Mononuclear cell (primary cell): ENCODE results near the gene EFNA5. TPM values are rescaled to one million over a fixed set of nuclear protein-coding genes. Genes with fewer than 3 reads are reported as not detected.

ENCODE experiments used
- H3K27me3 ChIP-seq: 2 replicates; pipeline ENCODE4 v1.6.0; 2011; ENCODE audit warnings: low read length, control low read depth; ENCODE audit not compliant: insufficient read depth
- H3K4me1 ChIP-seq: 2 replicates; pipeline ENCODE4 v1.5.1; 2011; ENCODE audit warnings: mild to moderate bottlenecking, low read length, control low read depth; ENCODE audit not compliant: insufficient read depth
- H3K4me3 ChIP-seq: 2 replicates; pipeline ENCODE4 v1.5.1; 2011; ENCODE audit warnings: mild to moderate bottlenecking, low read length, moderate library complexity
- H3K9me3 ChIP-seq: 2 replicates; pipeline ENCODE4 v1.5.1; 2011; ENCODE audit warnings: low read depth, mild to moderate bottlenecking, control low read depth, low read length
- total RNA-seq: library from RNA; depleted of rRNA; stranded (reverse); fragments of >200 nt; gene quantifications from one replicate; pipeline ENCODE4 v1.2.3, GENCODE V29; 2012

Gene EFNA5
- total RNA-seq, 1 donor, result 0.84 TPM

DNA sequence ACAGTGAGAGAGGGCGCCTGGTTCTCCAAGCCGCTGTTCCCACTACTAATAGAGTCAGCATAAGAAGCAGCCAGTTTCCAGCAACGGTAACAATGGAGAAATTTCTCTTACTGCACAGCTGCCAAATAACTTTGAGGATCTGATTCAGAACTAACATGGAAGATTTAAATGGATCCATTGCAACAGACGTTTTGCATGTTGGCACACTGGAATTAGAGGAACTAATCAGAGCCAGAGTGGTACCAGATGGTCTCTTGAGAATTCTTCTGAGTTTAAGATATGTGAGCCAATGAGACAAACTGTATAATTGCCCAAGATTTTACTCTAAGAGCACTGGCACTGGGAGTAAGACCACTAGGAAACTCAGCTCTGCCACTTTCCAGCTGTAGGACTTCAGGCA lies 186.5 kb downstream of the EFNA5 start:
- H3K9me3 ChIP-seq, result no peaks in the 10 kb centered on the region
- no peaks in the 10 kb centered on the region for H3K27me3 ChIP-seq
- no peak overlapping the region for H3K4me3 ChIP-seq
- H3K4me1 ChIP-seq, result peaks cover 9% of the 10 kb centered on the region

DNA sequence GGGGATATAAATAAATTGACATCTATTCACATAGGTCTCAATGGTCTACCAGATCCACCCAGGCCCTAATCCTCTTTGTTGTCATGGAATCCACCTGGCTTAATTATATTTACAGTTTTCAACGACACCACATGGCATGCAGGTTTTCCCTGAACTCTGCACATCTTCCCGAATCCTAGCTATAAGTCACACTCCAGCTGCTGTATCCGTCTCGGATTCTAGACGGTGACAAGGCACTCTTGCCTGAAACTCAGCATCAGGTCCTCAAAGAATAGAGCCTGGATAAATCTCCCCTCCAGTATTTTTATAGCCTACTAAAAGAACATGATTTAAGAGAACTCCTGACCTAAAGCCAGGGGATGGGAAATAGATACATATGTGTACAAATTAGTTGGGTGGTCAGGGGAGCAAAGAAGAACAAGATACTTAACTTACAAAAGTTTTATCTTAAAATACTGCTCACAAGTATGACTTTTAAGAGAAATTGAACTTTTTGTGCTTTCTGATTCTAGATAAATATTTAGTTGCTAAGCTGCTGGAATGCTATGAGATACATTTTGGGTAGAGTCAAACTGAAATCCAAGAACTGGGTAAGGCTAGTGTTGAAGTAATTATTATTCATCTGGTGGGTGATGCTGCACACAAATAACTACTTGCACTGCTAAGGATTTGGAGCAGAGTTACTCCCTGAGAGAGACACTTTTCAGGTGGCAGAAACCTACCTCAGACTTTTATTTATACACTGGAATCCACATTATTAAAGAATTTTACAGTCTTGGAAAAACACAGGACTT lies 187.3 kb downstream of the EFNA5 start:
- H3K27me3 ChIP-seq, result no peaks in the 10 kb centered on the region
- H3K4me3 ChIP-seq, result no peak overlapping the region
- no peaks in the 10 kb centered on the region for H3K9me3 ChIP-seq
- peaks cover 9% of the 10 kb centered on the region for H3K4me1 ChIP-seq

GRCh38 chr5:107478068-107478641 lies 192.6 kb downstream of the EFNA5 start:
- Histone ChIP-seq H3K27me3 (no peaks in the 10 kb centered on the region), H3K4me3 (no peak overlapping the region), H3K9me3 (no peaks in the 10 kb centered on the region), H3K4me1 (peaks cover 11% of the 10 kb centered on the region)

GRCh38 chr5:107477492-107477891 lies 193.2 kb downstream of the EFNA5 start:
- Histone ChIP-seq H3K9me3 (no peaks in the 10 kb centered on the region), H3K27me3 (no peaks in the 10 kb centered on the region), H3K4me1 (peaks cover 11% of the 10 kb centered on the region), H3K4me3 (no peak overlapping the region)

DNA sequence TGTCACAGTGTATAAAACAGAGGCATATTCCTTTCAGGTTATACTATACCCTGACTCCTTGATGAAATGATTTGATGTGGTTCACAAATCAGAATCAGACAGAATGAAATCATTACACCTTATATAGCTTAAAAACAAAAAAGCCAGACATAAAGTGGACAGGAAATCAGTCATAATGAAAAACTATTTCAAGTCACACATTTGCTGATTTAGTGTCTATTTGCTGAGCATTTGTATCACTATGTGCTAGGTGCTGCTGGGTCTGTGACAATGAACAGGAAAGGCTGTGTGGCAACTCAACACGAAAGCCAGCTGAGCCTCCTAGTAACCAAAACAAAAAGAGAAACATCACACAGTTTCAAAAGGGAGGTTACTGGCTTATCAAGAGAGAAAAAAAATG lies 194.0 kb downstream of the EFNA5 start:
- Histone ChIP-seq H3K4me1 (peaks cover 11% of the 10 kb centered on the region), H3K9me3 (no peaks in the 10 kb centered on the region), H3K4me3 (no peak overlapping the region), H3K27me3 (no peaks in the 10 kb centered on the region)

DNA sequence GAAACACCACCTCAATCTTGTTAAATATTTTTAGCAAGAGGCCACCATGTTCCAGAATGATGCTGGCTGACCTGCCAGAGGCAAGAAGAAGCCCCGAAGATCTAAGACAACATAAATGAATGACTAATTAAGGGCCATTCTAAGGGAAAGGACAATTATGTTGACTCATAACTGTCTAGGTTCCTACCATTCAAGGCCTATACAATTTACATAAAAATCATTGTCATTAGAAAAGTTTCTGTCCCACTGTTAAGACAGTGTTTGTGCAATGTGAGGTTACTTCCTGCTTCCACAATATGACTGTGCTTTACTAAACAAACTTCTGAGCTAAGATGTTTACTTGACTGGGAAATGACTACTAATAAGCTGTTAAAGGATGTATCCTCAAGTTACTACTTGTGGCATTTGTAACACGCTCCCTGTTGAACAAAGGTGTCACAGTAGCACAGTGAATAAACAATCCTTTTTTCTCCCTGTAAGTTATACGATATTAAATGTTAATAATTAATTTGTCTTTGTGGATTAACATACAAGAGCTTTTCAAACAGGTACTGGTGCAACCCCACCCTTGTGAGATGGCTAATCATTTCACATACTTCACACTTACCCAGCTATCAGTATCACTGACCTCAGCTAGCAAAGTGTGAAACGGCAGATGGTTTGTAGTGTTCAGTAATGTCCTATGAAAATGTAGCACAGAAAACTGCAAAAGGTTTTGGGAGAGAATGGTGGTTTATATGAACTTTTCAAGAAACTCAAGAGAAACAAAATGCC lies 195.8 kb downstream of the EFNA5 start:
- H3K4me3 ChIP-seq, result no peak overlapping the region
- H3K27me3 ChIP-seq, result no peaks in the 10 kb centered on the region
- H3K4me1 ChIP-seq, result peaks cover 16% of the 10 kb centered on the region
- no peaks in the 10 kb centered on the region for H3K9me3 ChIP-seq

DNA sequence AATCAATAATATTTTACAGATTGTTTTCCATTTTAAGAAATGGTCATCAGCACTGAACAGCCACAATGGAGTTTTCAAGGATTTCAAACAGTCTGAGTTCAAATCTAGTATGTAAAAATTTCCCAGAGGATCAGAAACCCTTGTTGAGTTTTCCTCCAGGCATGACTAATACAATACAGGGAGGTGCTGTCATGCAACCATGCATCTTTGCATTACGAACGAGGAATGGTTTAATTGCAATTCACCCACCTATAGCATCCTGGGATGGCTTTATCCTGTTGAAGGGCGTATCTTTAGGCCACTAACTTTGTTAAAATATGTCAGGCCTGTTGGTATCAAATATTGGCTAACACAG lies 196.4 kb downstream of the EFNA5 start:
- H3K27me3 ChIP-seq, result no peaks in the 10 kb centered on the region

GRCh38 chr5:107472620-107473064 lies 198.1 kb downstream of the EFNA5 start:
- no peaks in the 10 kb centered on the region for H3K27me3 ChIP-seq
- H3K4me3 ChIP-seq, result no peak overlapping the region
- no peaks in the 10 kb centered on the region for H3K9me3 ChIP-seq
- H3K4me1 ChIP-seq, result peaks cover 29% of the 10 kb centered on the region

More for the DNA sequence above, 196.4 kb downstream of the EFNA5 start:
- no peak overlapping the region for H3K4me3 ChIP-seq
- no peaks in the 10 kb centered on the region for H3K9me3 ChIP-seq
- H3K4me1 ChIP-seq, result peaks cover 22% of the 10 kb centered on the region

- no peaks in the 10 kb centered on the region for H3K27me3 ChIP-seq
- no peak overlapping the region for H3K4me3 ChIP-seq
- no peaks in the 10 kb centered on the region for H3K9me3 ChIP-seq
- H3K4me1 ChIP-seq, result peaks cover 29% of the 10 kb centered on the region
Measured at GRCh38 chr5:107470295-107470582, 200.5 kb downstream of the EFNA5 start.

DNA sequence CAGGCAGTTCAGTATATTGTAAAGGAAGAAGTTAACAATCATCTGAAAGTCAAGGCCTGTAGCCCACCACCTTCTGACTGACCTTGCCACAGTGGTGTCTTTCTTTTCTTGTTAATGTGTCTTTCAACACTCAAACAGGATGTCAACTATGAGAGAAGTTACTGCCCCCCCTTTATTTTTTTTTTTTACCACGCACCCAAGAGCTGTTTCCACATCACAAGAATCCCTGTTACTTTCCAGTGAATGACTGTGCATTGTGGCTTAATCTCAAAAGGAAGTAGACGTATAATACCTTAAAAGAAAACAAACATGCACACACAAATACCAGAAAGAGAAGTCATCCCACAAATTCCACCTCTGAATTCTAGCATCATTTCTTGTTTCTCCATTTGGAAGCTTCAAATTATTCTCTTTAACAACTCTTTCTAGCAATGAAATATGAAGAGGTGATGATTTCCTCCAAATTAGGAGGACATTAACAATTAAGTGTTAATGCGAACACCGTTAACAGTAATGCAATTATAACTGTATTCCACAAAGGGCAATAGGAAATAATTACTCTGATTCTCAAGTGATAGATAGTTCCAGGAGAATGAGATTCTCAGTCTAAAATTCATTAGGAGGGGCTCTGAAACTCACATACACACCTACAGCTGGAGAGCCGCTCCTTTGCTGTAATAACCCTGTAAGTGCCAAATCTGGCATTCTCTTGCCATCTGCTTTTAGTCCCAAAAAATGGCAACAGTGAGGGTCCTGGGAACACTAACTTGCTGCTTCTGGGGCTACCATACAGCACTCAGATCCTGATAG lies 201.0 kb downstream of the EFNA5 start:
- H3K4me1 ChIP-seq, result peaks cover 29% of the 10 kb centered on the region
- H3K4me3 ChIP-seq, result no peak overlapping the region
- H3K9me3 ChIP-seq, result no peaks in the 10 kb centered on the region

GRCh38 chr5:107469064-107469463 lies 201.7 kb downstream of the EFNA5 start:
- no peak overlapping the region for H3K4me3 ChIP-seq
- H3K27me3 ChIP-seq, result no peaks in the 10 kb centered on the region
- peaks cover 26% of the 10 kb centered on the region for H3K4me1 ChIP-seq
- no peaks in the 10 kb centered on the region for H3K9me3 ChIP-seq

More for the DNA sequence above, 201.0 kb downstream of the EFNA5 start:
- no peaks in the 10 kb centered on the region for H3K27me3 ChIP-seq

DNA sequence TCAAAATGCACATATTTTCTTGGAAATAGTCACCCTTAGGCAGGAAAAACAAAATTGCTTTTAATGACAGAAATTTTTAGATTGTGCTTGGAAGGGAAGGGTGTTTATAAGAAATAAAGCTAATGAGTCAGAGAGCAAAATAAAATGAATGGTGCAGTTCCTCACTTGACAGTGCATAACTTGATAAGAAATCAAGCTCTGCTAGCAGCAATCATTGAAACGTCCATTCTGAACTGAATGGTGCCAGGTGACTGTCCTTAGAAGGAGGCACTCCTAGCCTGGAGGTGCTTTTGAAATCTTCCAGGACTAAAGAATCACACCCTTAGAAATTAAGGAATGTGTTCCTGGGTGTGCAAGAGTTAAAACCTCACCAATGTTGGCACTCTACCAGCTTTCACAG lies 202.5 kb downstream of the EFNA5 start:
- H3K9me3 ChIP-seq, result no peaks in the 10 kb centered on the region
- no peaks in the 10 kb centered on the region for H3K27me3 ChIP-seq
- peaks cover 22% of the 10 kb centered on the region for H3K4me1 ChIP-seq
- H3K4me3 ChIP-seq, result no peak overlapping the region

- Histone ChIP-seq H3K4me3 (no peak overlapping the region), H3K27me3 (no peaks in the 10 kb centered on the region), H3K4me1 (peaks cover 22% of the 10 kb centered on the region), H3K9me3 (no peaks in the 10 kb centered on the region)
Measured at GRCh38 chr5:107467137-107467932, 203.4 kb downstream of the EFNA5 start.

- Histone ChIP-seq H3K4me1 (peaks cover 22% of the 10 kb centered on the region), H3K9me3 (no peaks in the 10 kb centered on the region), H3K27me3 (no peaks in the 10 kb centered on the region), H3K4me3 (no peak overlapping the region)
Measured at GRCh38 chr5:107466233-107466769, 204.4 kb downstream of the EFNA5 start.
